HG02970 (cell line): ENCODE data around the gene FAM221A.
"Not testable (repeated sequence)": the region's sequence is repeated elsewhere in the genome, so short reads cannot be mapped to it uniquely, and the experiment has no call there.

Experiments used
- ATAC-seq: cut with Tn5 transposase; IDR thresholded peaks from one replicate; pipeline ENCODE4 v1.9.1; 2021; ENCODE audit warnings: mild to moderate bottlenecking, moderate library complexity, moderate number of reproducible peaks; ENCODE audit not compliant: unreplicated experiment, low FRiP score

FAM221A gene

DNA sequence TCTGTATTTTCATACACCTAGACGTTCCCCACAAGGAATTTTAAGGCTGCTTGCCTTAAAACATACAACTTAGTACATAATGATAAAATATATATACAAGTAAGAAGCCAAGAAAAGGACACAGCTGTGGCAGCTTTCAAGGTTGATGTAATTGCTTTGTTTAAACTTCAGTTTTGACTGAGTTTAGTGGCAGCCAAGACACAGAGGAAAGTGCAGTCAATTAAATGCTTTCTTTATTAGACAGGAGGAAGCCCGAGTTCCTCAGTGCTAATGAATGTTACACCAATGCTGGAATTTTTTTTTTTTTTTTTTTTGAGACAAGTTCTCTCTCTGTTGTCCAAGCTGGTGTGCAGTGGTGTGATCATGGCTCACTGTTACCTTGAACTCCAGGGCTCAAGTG is 18.8 kb downstream of the FAM221A start:
- no peak for ATAC-seq

DNA sequence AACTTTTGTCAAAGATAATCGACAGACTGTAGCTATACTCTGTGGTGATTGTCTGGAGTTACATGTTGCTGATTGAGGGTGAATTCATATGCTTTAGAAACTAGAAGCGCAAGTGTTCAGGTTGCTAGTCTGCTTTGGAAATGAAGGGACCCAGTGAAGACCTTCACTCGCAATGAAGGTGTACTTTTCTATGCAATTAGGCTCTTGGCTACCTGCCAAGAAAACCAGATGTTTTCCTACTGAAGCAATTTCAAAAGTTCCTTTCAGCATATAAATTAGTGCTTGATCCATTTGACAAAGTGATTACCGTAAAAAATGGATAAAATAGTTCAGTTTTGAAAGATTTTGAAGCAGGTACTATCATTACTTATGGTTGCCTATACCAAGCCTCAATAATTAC is 20.0 kb downstream of the FAM221A start:
- ATAC-seq: no peak

GRCh38 chr7:23709081-23709750 is 29.2 kb downstream of the FAM221A start:
- no peak for ATAC-seq

DNA sequence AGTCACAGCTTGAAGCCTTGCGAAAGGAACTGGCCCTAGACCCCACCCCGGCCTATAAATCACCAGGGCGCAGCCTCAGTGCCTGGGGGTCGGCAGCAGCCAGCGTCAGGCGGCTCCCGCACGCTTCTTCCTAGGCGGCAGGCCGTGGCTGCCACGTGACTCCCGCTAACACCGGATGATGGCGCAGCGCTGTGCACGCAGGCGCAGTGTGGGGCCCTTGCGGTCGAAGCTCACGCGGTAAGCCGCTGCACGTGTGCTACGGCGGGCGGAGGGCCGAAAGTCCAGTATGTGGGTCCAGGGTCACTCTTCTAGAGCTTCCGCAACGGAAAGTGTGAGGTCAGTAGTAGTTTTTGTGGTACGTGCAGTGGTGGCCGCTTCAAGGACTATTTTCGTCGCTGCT is 30.0 kb downstream of the FAM221A start, which contains the start of gene STK31:
Gene STK31 (plus strand): TSS at position 220 of the 400 bp plus-strand sequence. CDS start 67 bp downstream, at position 287.
- ATAC-seq: no peak

DNA sequence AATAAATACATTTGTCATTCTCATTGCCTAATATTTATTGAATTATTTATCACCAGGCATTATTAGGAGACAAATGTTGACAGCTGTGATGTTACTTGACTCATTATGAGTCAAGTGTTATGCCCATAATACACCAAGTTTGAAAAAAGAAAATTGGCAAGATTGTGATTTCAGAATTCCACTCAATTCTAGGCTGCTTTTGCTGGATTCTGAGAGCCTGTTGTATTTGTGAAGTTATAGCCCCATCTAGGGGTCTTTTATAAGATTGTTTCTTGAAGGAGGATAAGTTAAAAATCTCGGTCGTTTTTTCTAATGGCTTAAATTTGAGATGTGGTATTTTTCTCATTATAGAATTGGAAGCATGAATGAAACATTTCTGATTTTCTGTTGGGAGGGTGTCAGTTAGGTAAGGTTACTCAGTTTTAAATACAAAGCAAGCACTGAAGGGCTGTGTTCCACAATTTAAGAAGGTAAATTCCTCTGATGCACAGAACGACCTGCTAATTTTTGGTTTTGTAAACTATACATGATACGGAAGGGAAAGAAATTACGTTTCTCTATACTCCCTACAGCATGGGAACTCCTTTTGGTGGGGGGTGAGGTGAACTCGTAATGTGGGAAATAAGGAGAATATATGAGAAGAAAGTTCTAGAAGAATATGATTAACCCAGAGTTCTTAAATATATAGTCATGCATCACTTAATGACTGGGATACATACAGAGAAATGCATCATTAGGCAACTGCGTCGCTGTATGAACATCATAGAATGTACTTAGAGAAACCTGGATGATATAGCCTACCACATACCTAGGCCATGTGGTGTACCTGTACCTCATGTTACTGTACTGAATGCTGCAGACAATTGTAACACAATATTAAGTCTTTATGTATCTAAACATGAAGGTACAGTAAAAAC is 32.6 kb downstream of the FAM221A start:
- no peak for ATAC-seq

- ATAC-seq: no peak
Observed at GRCh38 chr7:23713285-23714149, 33.5 kb downstream of the FAM221A start.

GRCh38 chr7:23714150-23714464 is 34.1 kb downstream of the FAM221A start:
- ATAC-seq: no peak

DNA sequence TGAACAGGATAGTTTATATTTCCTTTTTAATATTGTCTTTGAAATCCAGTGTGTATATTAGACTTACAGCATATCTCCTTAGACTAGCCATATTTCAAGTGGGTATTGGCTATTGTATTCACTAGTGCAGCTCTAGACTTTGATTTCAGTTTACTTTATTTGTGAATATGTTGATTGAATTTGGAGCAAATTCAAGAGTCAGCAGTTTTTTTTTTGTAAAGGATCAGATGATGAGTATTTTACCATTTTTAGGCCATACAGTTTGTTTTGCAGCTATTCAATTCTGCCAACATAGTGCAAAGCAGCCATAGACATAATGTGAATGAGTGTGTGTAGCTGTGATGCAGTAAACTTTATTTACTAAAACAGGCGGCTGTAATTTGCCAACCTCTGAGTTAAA is 34.6 kb downstream of the FAM221A start:
- ATAC-seq: no peak

- ATAC-seq: no peak
Observed at GRCh38 chr7:23715099-23715498, 35.1 kb downstream of the FAM221A start.

DNA sequence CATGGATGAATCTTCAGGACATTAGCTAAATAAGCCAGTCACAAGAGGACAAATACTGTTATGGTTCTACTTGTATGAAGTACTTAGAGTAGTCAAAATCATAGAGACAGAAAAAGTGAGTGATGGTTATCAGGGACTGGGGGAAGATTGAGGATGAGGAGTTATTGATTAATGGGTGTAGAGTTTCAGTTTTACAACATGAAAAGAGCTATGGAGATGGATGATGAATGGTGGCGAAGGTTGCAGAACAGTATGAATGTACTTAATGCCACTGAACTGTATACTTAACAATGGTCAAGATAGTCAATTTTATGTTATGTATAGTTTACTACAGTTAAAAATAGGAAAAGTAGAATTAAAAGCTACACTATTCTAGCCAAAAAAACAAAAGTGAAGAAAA is 37.8 kb downstream of the FAM221A start:
- no peak for ATAC-seq

GRCh38 chr7:23721456-23721855 is 41.5 kb downstream of the FAM221A start:
- ATAC-seq: no peak

DNA sequence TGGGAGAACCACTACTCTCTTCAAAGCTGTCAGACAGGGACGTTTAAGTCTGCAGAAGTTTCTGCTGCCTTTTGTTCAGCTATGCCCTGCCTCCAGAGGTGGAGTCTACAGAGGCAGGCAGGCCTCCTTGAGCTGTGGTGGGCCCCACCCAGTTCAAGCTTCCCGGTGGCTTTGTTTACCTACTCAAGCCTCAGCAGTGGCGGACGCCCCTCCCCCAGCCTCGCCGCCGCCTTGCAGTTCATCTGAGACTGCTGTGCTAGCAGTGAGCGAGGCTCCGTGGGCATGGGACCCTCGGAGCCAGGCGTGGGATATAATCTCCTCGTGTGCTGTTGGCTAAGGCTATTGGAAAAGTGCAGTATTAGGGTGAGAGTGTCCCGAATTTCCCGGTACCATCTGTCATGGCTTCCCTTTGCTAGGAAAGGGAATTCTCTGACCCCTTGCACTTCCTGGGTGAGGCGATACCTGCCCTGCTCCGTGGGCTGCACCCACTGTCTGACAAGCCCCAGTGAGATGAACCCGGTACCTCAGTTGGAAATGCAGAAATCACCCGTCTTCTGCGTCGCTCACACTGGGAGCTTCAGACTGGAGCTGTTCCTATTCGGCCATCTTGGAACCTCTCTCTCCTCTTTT is 42.7 kb downstream of the FAM221A start:
- not testable (repeated sequence) for ATAC-seq

DNA sequence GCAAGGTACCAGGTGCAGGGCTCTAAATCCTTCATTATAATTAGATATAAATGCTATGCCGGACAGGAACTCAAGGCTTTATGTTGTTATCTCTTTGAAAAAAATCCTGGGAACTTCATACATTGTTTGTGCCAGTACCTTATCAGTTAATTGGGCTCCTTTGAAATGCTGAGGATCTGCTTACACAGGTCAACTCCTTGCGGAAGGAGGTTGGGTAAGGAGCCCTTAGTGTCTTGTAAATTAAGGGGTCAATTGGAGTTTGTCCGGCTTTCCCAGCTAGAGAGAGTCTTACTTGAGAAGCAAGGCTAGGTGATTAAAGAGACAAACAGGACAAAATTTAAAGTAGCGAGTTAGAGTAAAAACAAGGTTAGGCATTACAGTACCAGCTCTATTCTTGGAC is 44.1 kb downstream of the FAM221A start:
- ATAC-seq: not testable (repeated sequence)

DNA sequence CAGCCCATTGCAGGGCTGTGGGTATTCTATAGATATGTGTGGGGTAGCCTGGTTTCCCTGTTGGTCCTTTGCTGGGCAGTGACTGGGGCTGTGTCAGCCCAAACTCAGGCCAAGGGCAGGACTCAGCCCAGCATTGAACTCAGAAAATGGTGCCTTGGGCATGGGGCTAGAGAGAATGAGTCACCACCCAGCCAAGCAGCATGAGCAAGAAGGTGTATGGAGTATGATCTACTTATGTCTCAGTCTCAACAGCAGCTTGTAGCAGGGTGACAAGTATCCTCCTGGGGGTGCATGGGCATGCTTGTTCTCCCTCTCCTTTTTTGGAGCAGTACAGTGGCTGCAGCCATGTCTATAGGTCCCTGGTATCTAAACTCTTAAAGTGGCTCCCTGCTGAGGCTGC is 62.1 kb downstream of the FAM221A start:
- ATAC-seq: no peak

DNA sequence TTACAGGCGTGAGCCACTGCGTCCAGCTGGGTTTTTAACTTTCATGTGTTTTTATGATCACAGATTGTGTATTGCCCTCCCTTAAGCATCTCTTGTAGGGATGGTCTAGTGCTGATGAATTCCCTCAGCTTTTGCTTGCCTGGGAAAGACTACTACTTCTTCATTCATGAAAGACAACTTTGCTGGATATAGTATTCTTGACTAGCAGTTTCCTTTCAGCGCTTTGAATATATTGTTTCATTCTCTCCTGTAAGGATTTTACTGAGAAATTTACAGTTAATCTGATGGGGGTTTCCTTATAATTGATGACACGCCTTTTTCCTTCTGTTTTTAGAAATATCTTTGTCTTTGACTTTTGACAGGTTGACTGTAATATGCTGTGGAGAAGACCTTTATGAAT is 63.2 kb downstream of the FAM221A start:
- ATAC-seq: no peak

- ATAC-seq: no peak
Observed at GRCh38 chr7:23746629-23747028, 66.6 kb downstream of the FAM221A start.

DNA sequence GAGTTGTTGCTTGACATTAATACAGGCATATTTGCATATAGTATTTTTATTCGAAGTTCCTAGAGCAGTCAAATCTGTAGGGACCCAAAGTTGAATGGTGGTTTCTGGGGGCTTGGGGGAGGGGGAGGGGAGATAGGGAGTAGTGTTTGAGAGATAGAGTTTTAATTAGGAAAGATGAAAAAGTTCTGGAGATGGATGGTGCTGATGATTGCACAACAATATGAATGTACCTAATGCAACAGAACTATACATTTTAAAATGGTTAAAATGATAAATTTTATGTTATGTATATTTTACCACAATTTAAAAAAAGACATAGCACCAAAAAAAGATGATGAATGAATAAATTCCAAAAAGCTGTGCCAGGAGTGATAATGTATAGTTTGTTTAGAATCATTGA is 71.9 kb downstream of the FAM221A start:
- ATAC-seq: no peak
